HG02759 (cell line): ENCODE measurements around the gene HERC6.
"Not testable (repeated sequence)": the region's sequence is repeated elsewhere in the genome, so short reads cannot be mapped to it uniquely, and the experiment has no call there.

Experiments
- ATAC-seq: cut with Tn5 transposase; IDR thresholded peaks from one replicate; pipeline ENCODE4 v1.9.1; 2021; ENCODE audit warnings: mild to moderate bottlenecking, moderate library complexity; ENCODE audit not compliant: unreplicated experiment

HERC6 gene

DNA sequence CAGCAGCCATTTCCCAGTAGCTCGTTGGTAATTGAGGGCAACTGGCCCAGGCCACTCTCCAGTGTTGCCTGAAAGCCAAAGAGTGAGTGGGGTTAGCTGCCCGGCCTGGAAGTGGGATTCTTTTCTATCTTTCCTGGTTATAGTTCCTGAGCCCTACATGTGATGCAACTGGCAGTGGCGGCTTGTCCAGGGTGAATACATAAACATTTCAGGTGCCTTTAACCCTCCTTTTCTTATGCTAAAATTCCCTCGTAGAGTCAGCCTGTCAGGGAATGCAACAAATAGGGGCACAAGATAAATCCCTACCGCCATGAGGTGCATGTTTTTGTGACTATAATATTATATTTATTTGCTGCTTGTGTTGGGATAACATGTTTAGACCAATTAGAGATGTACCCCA lies 64.8 kb downstream of the HERC6 start:
- ATAC-seq = no peak

- ATAC-seq = no peak
Observed at GRCh38 chr4:88445252-88445651, 66.6 kb downstream of the HERC6 start.

DNA sequence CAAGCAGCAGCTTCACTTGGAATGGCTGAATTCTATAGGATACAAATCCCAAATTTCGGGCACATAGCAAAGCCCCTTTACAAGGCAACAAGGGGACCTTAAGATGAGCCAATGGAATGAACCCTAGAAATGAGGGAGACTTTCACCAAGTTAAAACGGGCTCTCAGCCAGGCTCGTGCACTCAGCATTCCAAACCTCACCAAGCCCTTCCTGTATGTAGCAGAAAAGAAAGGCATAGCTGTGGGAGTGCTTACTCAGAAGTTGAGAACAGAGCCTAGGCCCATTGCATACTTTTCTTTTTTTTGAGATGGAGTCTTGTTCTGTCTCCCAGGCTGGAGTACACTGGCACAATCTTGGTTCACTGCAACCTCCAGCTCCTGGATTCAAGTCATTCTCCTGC lies 67.5 kb downstream of the HERC6 start:
- no peak for ATAC-seq

- no peak for ATAC-seq
Observed at GRCh38 chr4:88447371-88448095, 68.9 kb downstream of the HERC6 start.

- ATAC-seq = not testable (repeated sequence)
Observed at GRCh38 chr4:88448211-88448765, 69.6 kb downstream of the HERC6 start.

GRCh38 chr4:88448889-88449288 lies 70.2 kb downstream of the HERC6 start:
- no peak for ATAC-seq

DNA sequence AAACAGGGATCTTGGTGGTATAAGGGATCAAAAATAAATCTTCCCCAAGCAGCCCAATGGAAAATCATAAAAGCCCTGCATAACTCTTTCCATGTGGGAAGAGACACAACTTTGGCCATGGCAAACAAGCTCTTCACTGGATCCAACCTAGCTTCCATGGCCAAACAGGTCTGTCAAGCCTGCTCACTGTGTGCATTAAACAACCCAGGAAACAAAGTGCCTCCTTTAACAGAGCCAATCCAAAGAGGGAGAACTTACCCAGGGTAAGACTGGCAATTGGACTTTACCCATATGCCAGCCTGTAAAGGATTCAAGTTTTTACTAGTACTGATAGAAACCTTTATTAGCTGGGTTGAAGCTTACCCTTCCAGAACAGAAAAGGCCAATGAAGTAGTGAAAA lies 70.6 kb downstream of the HERC6 start:
- no peak for ATAC-seq

DNA sequence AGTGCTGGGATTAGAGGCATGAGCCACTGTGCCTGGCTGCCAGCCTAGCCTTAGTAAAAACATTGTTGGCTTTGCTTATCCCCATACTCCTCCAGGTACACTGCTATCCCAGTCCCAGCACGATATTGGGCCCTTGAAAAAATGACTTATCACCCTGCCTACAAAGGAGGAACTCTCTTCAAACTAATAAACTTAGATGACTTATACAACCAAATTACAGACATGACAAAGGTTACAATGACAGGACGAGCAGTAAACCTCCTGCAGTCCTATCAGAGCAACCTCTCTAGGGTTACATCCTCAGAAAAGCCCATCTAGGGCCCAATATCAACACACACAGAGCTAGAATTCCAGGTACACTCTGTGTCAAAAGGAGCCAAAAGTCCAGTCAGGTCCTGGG lies 72.6 kb downstream of the HERC6 start:
- no peak for ATAC-seq

GRCh38 chr4:88452912-88453311 lies 74.3 kb downstream of the HERC6 start:
- ATAC-seq = no peak

- peak; percentile 95 for ATAC-seq
Observed at GRCh38 chr4:88456670-88457306, 78.1 kb downstream of the HERC6 start, which contains the start of gene HERC5. HERC5 (plus strand) TSS chr4:88457119; CDS start chr4:88457270, 151 bp downstream.

- peak; percentile 44 for ATAC-seq
Observed at GRCh38 chr4:88457307-88458103, 78.9 kb downstream of the HERC6 start.

GRCh38 chr4:88458104-88458740 lies 79.6 kb downstream of the HERC6 start:
- no peak for ATAC-seq

DNA sequence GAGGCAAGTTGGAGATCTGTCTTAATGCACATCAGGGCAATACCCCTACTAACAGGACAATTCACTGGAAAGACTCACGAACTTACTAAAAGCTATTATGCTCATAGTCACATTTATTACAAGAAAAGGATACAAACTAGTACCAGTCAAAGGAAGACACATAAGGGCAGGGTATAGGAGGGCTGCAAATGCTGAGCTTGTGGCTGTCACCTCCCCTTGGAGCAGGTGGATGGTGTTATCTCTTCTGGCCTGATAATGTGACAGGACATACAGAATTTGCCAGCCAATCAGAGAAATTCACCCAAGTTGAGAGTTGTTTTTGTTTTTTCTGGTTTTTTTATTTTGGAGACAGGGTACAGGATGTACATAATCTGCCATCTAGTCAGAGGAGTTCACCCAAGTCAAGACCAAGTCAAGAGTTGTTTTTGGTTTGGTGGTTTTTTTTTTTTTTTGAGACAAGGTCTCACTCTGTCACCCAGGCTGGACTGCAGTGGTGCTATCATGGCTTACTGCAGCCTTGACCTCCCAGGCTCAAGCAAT lies 87.1 kb downstream of the HERC6 start:
- no peak for ATAC-seq

GRCh38 chr4:88467392-88467791 lies 88.7 kb downstream of the HERC6 start:
- ATAC-seq = no peak

- no peak for ATAC-seq
Observed at GRCh38 chr4:88477229-88477860, 98.7 kb downstream of the HERC6 start.

GRCh38 chr4:88478247-88478646 lies 99.6 kb downstream of the HERC6 start:
- no peak for ATAC-seq

GRCh38 chr4:88481537-88481936 lies 102.9 kb downstream of the HERC6 start:
- no peak for ATAC-seq

DNA sequence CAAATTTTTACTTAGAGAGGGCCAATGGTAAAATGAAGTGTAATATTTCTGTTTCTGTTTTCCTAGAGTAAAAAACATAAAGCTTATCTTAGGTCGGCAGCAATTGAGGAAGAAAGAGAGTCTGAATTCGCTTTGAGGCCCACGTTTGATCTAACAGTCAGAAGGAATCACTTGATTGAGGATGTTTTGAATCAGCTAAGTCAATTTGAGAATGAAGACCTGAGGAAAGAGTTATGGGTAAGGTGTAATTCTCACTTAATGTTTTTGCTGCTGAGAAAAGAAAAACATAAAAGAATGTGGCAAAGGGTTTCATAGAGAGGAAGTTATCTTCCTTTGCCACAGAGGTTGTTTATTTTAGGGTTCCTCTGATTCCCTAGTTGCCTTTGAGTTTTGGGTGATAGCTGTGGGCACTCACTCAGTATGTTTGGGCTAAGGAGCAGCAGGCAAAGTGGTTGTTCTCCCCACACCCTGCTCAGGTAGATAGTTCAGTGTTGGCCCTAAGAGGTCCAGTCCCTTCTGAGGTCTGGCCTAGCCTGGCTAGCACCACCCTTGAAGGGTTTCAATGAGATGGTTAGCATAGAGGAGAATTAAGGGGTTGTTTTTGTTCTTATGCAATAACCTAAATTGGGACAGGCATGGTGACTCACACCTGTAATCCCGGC lies 110.6 kb downstream of the HERC6 start:
- no peak for ATAC-seq
